ENCODE data around the gene ENTPD8.

ENTPD8 gene

DNA sequence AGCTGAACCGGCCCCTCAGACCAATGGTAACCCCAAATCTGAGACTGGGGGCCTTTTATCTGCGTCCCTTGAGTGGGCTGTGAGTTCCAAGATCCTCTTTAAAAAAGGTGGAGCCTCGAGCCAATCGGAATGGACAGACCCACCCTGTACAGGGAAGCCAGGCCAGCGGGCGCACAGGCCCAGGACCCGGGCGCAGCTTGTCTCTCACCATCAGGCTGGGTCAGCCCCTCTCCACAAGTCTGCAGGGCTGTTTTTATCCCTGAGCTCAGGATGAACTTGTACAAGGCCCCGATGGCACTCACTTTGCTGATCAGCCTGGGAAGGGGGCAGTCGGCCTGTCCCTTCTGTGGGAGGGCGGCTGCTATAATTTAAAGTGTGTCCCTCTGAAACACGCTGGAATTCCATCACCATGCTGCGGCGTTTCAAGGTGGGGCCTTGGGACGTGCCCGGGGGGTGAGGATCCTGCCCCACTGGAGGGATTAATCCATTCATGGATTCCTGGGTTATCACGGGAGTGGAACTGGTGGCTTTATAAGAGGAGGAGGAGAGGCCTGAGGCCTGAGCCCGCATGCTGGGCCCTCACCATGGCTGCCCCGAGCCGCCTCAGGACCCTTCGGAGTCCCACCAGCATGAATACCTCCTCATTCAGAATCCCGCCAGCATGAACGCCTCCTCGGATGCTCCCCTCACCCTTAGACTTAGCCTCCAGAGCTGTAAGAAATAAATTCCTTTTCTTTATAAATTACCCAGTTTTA, 32.3 kb downstream of the ENTPD8 start:
- no peak for DNase-seq

GRCh38 chr9:137407590-137408300, 33.4 kb downstream of the ENTPD8 start:
- DNase-seq, result no peak

GRCh38 chr9:137406876-137407589, 34.1 kb downstream of the ENTPD8 start:
- DNase-seq, result peak; percentile 66

DNA sequence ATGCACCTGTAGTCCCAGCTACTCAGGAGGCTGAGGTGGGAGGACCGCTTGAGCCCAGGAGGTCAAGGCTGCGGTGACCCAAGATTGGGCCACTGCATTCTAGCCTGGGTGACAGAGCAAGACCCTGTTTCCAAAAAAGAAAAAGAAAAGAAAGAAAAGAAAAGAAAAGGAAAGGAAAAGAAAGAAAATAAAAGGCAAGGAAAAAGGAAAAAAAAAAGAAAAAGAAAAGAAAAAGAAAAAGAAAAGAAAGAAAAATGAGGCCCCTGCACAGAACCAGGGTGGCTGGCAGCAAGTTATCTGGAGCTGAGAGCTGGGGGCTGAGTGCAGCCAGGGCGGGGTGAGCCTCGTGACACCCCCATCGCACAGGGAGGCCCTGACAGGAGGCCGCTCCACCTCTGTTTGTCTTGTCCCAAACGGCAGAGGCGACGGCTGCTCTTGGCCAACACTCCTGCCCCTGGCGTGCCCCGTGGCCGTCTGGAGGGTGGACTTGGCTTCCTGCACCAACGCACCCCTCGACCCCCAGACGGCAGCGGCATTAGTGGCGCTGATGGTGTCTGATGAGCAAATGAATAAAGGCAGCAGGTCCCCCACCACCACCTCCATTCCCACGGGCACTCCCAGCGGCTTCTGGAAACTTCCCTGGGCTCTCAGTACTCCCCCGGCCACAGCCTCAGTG, 34.9 kb downstream of the ENTPD8 start:
- no peak for DNase-seq

GRCh38 chr9:137405677-137406081, 35.5 kb downstream of the ENTPD8 start:
- DNase-seq, result no peak

- no peak for DNase-seq
Measured at GRCh38 chr9:137404961-137405567, 36.1 kb downstream of the ENTPD8 start.

- no peak for DNase-seq
Measured at GRCh38 chr9:137403269-137403668, 37.9 kb downstream of the ENTPD8 start.

- no peak for DNase-seq
Measured at GRCh38 chr9:137402746-137403145, 38.4 kb downstream of the ENTPD8 start.

DNA sequence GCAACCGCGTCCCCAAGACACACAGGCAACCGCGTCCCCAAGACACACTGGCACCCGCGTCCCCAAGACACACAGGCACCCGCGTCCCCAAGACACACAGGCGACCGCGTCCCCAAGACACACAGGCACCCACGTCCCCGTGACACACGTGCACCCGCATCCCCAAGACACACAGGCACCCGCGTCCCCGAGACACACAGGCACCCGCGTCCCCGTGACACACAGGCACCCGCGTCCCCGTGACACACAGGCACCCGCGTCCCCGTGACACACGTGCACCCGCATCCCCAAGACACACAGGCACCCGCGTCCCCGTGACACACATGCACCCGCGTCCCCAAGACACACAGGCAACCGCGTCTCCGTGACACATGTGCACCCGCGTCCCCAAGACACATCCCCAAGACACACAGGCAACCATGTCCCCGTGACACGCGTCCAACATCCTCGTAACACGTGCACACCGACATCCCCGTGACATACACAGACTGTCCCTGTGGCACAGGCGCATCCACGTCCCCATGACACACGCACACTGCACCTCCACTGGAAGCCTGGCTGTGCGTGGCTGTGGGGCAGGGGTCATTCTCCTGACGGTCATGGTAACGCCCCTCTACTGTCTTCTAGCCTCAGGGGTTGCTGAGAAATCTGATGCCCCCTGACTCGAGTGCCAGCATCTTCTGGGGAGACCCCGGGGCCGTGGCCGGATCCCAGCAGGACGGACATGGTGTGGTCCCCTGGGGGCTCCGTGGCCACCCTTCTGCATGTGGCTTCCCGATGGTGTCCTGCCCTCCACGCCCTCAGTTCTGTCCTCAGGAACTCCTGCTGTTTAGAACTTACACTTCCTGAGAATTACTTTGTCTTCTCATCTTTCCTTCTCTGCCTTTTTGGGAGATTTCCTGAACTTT, 42.3 kb downstream of the ENTPD8 start:
- DNase-seq, result no peak

GRCh38 chr9:137397675-137398423, 43.3 kb downstream of the ENTPD8 start:
- DNase-seq, result no peak

DNA sequence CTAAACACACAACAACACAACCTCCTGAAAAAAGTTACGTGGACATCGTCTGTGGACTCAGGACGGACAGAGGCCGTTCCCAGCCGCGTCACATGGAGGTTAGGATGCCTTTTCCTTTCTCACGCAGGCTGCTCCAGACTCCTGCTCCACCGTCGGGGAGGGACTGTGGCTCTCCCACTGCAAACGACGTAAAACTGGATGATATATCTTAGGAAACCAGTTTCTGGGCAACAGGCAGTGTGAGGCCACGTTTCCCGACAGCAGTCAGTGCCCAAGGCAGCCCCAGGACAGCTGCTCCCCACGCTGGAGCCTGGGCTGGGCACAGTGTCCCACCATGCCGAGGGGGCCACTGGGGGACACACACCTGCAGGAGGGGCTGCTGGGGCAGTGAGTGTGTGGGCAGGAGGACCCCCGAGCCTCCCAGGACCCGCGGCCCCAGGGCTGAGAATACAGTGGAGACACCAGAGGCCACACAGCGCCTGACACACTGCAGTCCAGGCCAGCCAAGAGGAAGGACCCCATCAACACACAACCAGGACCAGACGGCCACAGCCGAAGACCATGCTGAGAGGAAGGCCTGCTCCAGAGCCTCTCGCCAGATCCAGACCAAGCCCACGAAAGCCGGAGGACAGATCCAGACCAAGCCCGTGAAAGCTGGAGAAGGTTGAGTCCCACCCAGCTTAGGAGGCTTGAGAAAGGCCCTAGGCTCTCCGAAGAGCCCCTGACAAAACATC, 44.4 kb downstream of the ENTPD8 start:
- DNase-seq, result no peak

GRCh38 chr9:137396227-137396626, 44.9 kb downstream of the ENTPD8 start:
- DNase-seq, result no peak

- DNase-seq, result no peak
Measured at GRCh38 chr9:137395666-137396010, 45.5 kb downstream of the ENTPD8 start.

GRCh38 chr9:137394866-137395665, 46.1 kb downstream of the ENTPD8 start:
- DNase-seq, result no peak

GRCh38 chr9:137393176-137394150, 47.7 kb downstream of the ENTPD8 start:
- no peak for DNase-seq

GRCh38 chr9:137392232-137393007, 48.7 kb downstream of the ENTPD8 start:
- no peak for DNase-seq

GRCh38 chr9:137391411-137391754, 49.8 kb downstream of the ENTPD8 start:
- no peak for DNase-seq

Data from activated CD8-positive, alpha-beta memory T cell treated with anti-CD3 and anti-CD28 coated beads, Interleukin-2, amount 50 U/mL, for 4 hours (primary cell).